Loucy (cell line): ENCODE data around the gene RPL13.

Source experiments
- H2AFZ ChIP-seq: fragments of 200-600 bp; sonication (generic); 2 replicates; pipeline ENCODE4 v1.6.0; 2016; ENCODE audit warnings: antibody characterized with exemption, mild to moderate bottlenecking, low read length, moderate library complexity
- H3F3A ChIP-seq: fragments of 200-600 bp; 2 replicates; pipeline ENCODE4 v1.6.0; 2016; ENCODE audit warnings: antibody characterized with exemption, low read depth, mild to moderate bottlenecking
- H3K27me3 ChIP-seq: fragments of 200-600 bp; sonication (generic); 2 replicates; pipeline ENCODE4 v1.6.1; 2014; ENCODE audit warnings: low read length, mild to moderate bottlenecking; ENCODE audit not compliant: insufficient read depth, poor library complexity, severe bottlenecking
- H3K36me3 ChIP-seq: fragments of 200-600 bp; sonication (generic); 2 replicates; pipeline ENCODE4 v1.6.1; 2016; ENCODE audit warnings: low read length; ENCODE audit not compliant: insufficient read depth
- H3K4me1 ChIP-seq: fragments of 200-600 bp; sonication (generic); 2 replicates; pipeline ENCODE4 v1.5.1; 2014; ENCODE audit warnings: low read length, mild to moderate bottlenecking; ENCODE audit not compliant: insufficient read depth, poor library complexity, severe bottlenecking
- H3K4me2 ChIP-seq: fragments of 200-600 bp; sonication (generic); 2 replicates; pipeline ENCODE4 v1.6.0; 2014; ENCODE audit warnings: antibody characterized with exemption, low read length, low read depth, mild to moderate bottlenecking; ENCODE audit not compliant: poor library complexity, severe bottlenecking
- H3K4me3 ChIP-seq: fragments of 200-600 bp; sonication (generic); 2 replicates; pipeline ENCODE4 v1.5.1; 2014; ENCODE audit warnings: low read length, mild to moderate bottlenecking, mixed read lengths; ENCODE audit not compliant: poor library complexity, severe bottlenecking
- H3K79me2 ChIP-seq: fragments of 200-600 bp; sonication (generic); 2 replicates; pipeline ENCODE4 v1.6.1; 2014; ENCODE audit warnings: low read length; ENCODE audit not compliant: insufficient read depth
- H3K9ac ChIP-seq: fragments of 200-600 bp; sonication (generic); 2 replicates; pipeline ENCODE4 v1.6.0; 2014; ENCODE audit warnings: mild to moderate bottlenecking, low read depth, low read length, moderate library complexity; ENCODE audit not compliant: poor library complexity, severe bottlenecking
- H3K9me2 ChIP-seq: fragments of 200-600 bp; sonication (generic); replicated peaks from 2 replicates; pipeline ENCODE4 v1.6.1; 2016; ENCODE audit warnings: low read depth, low read length, mixed read lengths
- H3K9me3 ChIP-seq: fragments of 200-600 bp; sonication (generic); 2 replicates; pipeline ENCODE4 v1.6.1; 2014; ENCODE audit warnings: mild to moderate bottlenecking, antibody characterized with exemption, low read length, low read depth; ENCODE audit not compliant: insufficient read depth
- H4K20me1 ChIP-seq: fragments of 200-600 bp; sonication (generic); 2 replicates; pipeline ENCODE4 v1.6.0; 2014; ENCODE audit warnings: antibody characterized with exemption, low read length, mild to moderate bottlenecking; ENCODE audit not compliant: insufficient read depth, poor library complexity, severe bottlenecking
- CTCF ChIP-seq: fragments of 200-600 bp; sonication (generic); conservative IDR thresholded peaks from 2 replicates; pipeline ENCODE4 v1.5.1; 2014; ENCODE audit warnings: mild to moderate bottlenecking, antibody characterized with exemption, low read length
- EZH2phosphoT487 ChIP-seq: fragments of 200-600 bp; IDR thresholded peaks from 2 replicates; pipeline ENCODE4 v1.6.1; 2018; ENCODE audit warnings: antibody characterized with exemption, mild to moderate bottlenecking, moderate library complexity, borderline replicate concordance

The RPL13 gene

GRCh38 chr16:89553733-89554132 lies 6.7 kb upstream of the RPL13 start:
- Histone ChIP-seq H3K36me3 (no peaks in the 10 kb centered on the region), H3K79me2 (no peaks in the 10 kb centered on the region), H3K4me1 (no peaks in the 10 kb centered on the region), H3K4me3 (no peak overlapping the region), H2AFZ (no peak overlapping the region), H3K9me2 (no peaks in the 10 kb centered on the region), H3F3A (no peaks in the 10 kb centered on the region), H3K9me3 (no peaks in the 10 kb centered on the region), H3K27me3 (no peaks in the 10 kb centered on the region), H4K20me1 (no peaks in the 10 kb centered on the region), H3K9ac (no peak overlapping the region), H3K4me2 (no peak overlapping the region)
- TF ChIP-seq CTCF, result no peak
- no peak for TF ChIP-seq EZH2phosphoT487

- H3K9me2 ChIP-seq, result no peaks in the 10 kb centered on the region
- H3K27me3 ChIP-seq, result no peaks in the 10 kb centered on the region
- no peak overlapping the region for H3K4me3 ChIP-seq
- H4K20me1 ChIP-seq, result no peaks in the 10 kb centered on the region
- TF ChIP-seq CTCF (no peak), EZH2phosphoT487 (no peak)
- H3F3A ChIP-seq, result no peaks in the 10 kb centered on the region
- no peaks in the 10 kb centered on the region for H3K9me3 ChIP-seq
- no peak overlapping the region for H3K4me2 ChIP-seq
- no peak overlapping the region for H3K9ac ChIP-seq
- H3K36me3 ChIP-seq, result no peaks in the 10 kb centered on the region
- no peak overlapping the region for H2AFZ ChIP-seq
- no peaks in the 10 kb centered on the region for H3K79me2 ChIP-seq
- H3K4me1 ChIP-seq, result no peaks in the 10 kb centered on the region
These were observed 6.1 kb upstream of the RPL13 start for GRCh38 chr16:89554343-89554742.

- no peaks in the 10 kb centered on the region for H3K9me3 ChIP-seq
- no peak overlapping the region for H3K9ac ChIP-seq
- H3K4me1 ChIP-seq, result no peaks in the 10 kb centered on the region
- H3K4me2 ChIP-seq, result no peak overlapping the region
- no peaks in the 10 kb centered on the region for H3K79me2 ChIP-seq
- H3K27me3 ChIP-seq, result no peaks in the 10 kb centered on the region
- H3K4me3 ChIP-seq, result no peak overlapping the region
- H2AFZ ChIP-seq, result no peak overlapping the region
- no peaks in the 10 kb centered on the region for H3F3A ChIP-seq
- TF ChIP-seq EZH2phosphoT487 (no peak), CTCF (no peak)
- no peaks in the 10 kb centered on the region for H4K20me1 ChIP-seq
- no peaks in the 10 kb centered on the region for H3K36me3 ChIP-seq
- H3K9me2 ChIP-seq, result no peaks in the 10 kb centered on the region
These were observed 5.2 kb upstream of the RPL13 start for GRCh38 chr16:89555265-89555664.
